ENCODE results near the gene JCHAIN. TPM values are rescaled to one million over a fixed set of nuclear protein-coding genes. Genes with fewer than 3 reads are reported as not detected.

The JCHAIN gene
- total RNA-seq, 6 experiments from 2014 or later = 3.9 to 39.7 (median 9.3) TPM

- TF ChIP-seq CTCF (IDR thresholded peaks at IDR 0.05) = no peak
- TF ChIP-seq POLR2A (IDR thresholded peaks at IDR 0.05) = no peak
- Histone ChIP-seq H3K27ac (no peak overlapping the region), H3K4me3 (no peak overlapping the region), H3K9me3 (no peaks in the 10 kb centered on the region), H3K36me3 (no peaks in the 10 kb centered on the region), H3K27me3 (no peaks in the 10 kb centered on the region), H3K4me1 (no peaks in the 10 kb centered on the region)
- 68% methylated on average over 2 of the region's 4 CpGs for WGBS (ENCODE audit: insufficient coverage, low coverage, low lambda C conversion rate, missing lambda C conversion rate)
- ATAC-seq = no peak
- DNase-seq = no peak
- intact Hi-C loops (cut with DNase I) = no loop called here
These were observed 6.2 kb downstream of the JCHAIN start for GRCh38 chr4:70660106-70660505.

GRCh38 chr4:70658418-70658817 lies 7.9 kb downstream of the JCHAIN start:
- TF ChIP-seq POLR2A (IDR thresholded peaks at IDR 0.05) (no peak), CTCF (IDR thresholded peaks at IDR 0.05) (no peak)
- Histone ChIP-seq H3K36me3 (no peaks in the 10 kb centered on the region), H3K9me3 (no peaks in the 10 kb centered on the region), H3K27me3 (no peaks in the 10 kb centered on the region), H3K4me3 (no peak overlapping the region), H3K27ac (no peak overlapping the region), H3K4me1 (no peaks in the 10 kb centered on the region)
- intact Hi-C loops (cut with DNase I) = no loop called here
- DNase-seq (no peak), ATAC-seq (no peak)
- 52% methylated on average over 3 of the region's 3 CpGs for WGBS (ENCODE audit: insufficient coverage, low coverage, low lambda C conversion rate, missing lambda C conversion rate)

GRCh38 chr4:70657326-70657725 lies 9.0 kb downstream of the JCHAIN start:
- Histone ChIP-seq H3K4me3 (no peak overlapping the region), H3K27me3 (no peaks in the 10 kb centered on the region), H3K4me1 (no peaks in the 10 kb centered on the region), H3K9me3 (no peaks in the 10 kb centered on the region), H3K27ac (no peak overlapping the region), H3K36me3 (no peaks in the 10 kb centered on the region)
- DNase-seq = no peak
- WGBS (ENCODE audit: insufficient coverage, low coverage, low lambda C conversion rate, missing lambda C conversion rate) = 70% methylated on average over 5 of the region's 5 CpGs
- TF ChIP-seq POLR2A (IDR thresholded peaks at IDR 0.05) = no peak
- TF ChIP-seq CTCF (IDR thresholded peaks at IDR 0.05) = no peak
- ATAC-seq = no peak
- intact Hi-C loops (cut with DNase I) = no loop called here

- DNase-seq (no peak), ATAC-seq (peak in 2 of 4 donors; percentile 32 to 37)
- Histone ChIP-seq H3K27me3 (no peaks in the 10 kb centered on the region), H3K4me3 (no peak overlapping the region), H3K4me1 (no peaks in the 10 kb centered on the region), H3K36me3 (no peaks in the 10 kb centered on the region), H3K9me3 (no peaks in the 10 kb centered on the region), H3K27ac (no peak overlapping the region)
- 56% methylated on average over 5 of the region's 5 CpGs for WGBS (ENCODE audit: insufficient coverage, low coverage, low lambda C conversion rate, missing lambda C conversion rate)
- no peak for TF ChIP-seq POLR2A (IDR thresholded peaks at IDR 0.05)
- TF ChIP-seq CTCF (IDR thresholded peaks at IDR 0.05) = no peak
- intact Hi-C loops (cut with DNase I) = no loop called here
These were observed 11.7 kb downstream of the JCHAIN start for GRCh38 chr4:70654605-70655011.

Data from right lobe of liver (tissue), 6 donors.